ENCODE measurements around the gene TPRN. TPM values are rescaled to one million over a fixed set of nuclear protein-coding genes. Genes with fewer than 3 reads are reported as not detected.

TPRN gene
- total and polyA plus RNA-seq, 2 of the 4 experiments (the other 2 are of a cell fraction), result 1.8 to 5.3 TPM

GRCh38 chr9:137145731-137146526 lies 54.6 kb downstream of the TPRN start:
- Histone ChIP-seq H3K9ac (ENCODE audit: low read depth, low read length) (no peak overlapping the region), H4K8ac (ENCODE audit: low read depth in 2 of 2, low read length in 2 of 2) (no peak overlapping the region), H3K79me1 (ENCODE audit: low read depth in 1 of 2, low read length in 2 of 2) (no peaks in the 10 kb centered on the region), H2AFZ (replicated peaks; ENCODE audit: low read length, poor library complexity) (peak overlapping the region; percentile 14), H3K9me1 (ENCODE audit: insufficient read depth, low read length) (0 out of 2 replicates have a peak, but pooled peaks cover 4% of the 10 kb centered on the region), H3K9me3 (ENCODE audit: control insufficient read depth, insufficient read depth, low read length) (no peaks in the 10 kb centered on the region), H2BK15ac (ENCODE audit: low read depth, low read length) (no peak overlapping the region), H4K20me1 (ENCODE audit: insufficient read depth, low read length) (no peaks in the 10 kb centered on the region), H3K4ac (ENCODE audit: low read depth, low read length) (no peak overlapping the region), H3K4me1 (ENCODE audit: control insufficient read depth, insufficient read depth, low read length) (no peaks in the 10 kb centered on the region), H2AK5ac (ENCODE audit: low read depth, low read length) (no peak overlapping the region), H3K4me3 (ENCODE audit: insufficient read depth, low read depth, low read length) (no peak overlapping the region), H3K23ac (ENCODE audit: low read depth, low read length) (no peak overlapping the region), H3K27ac (ENCODE audit: insufficient read depth, low read length) (no peak overlapping the region), H3K27me3 (ENCODE audit: control insufficient read depth, insufficient read depth, low read length) (peaks cover 32% of the 10 kb centered on the region), H3K4me2 (ENCODE audit: low read depth, low read length) (no peak overlapping the region), H4K5ac (ENCODE audit: low read depth, low read length) (no peak overlapping the region), H2BK120ac (ENCODE audit: low read depth, low read length) (no peak overlapping the region), H2BK20ac (ENCODE audit: low read depth, low read length) (no peak overlapping the region), H4K91ac (ENCODE audit: insufficient read depth, low read depth, low read length) (no peak overlapping the region), H2BK5ac (ENCODE audit: low read depth, low read length, poor library complexity, severe bottlenecking) (no peak overlapping the region), H3K18ac (ENCODE audit: low read depth, low read length) (no peak overlapping the region), H2AK9ac (replicated peaks; ENCODE audit: low read depth, low read length, poor library complexity) (no peak overlapping the region), H3K14ac (replicated peaks; ENCODE audit: low read depth, low read length) (no peak overlapping the region), H3K56ac (ENCODE audit: extremely low read depth, insufficient read depth, low read length) (no peak overlapping the region), H3K36me3 (ENCODE audit: control insufficient read depth, insufficient read depth, low read length) (no peaks in the 10 kb centered on the region)
- in situ Hi-C loops (cut with MboI; ENCODE audit: low sequenced_read_pairs) (no loop called here), dilution Hi-C loops (cut with HindIII; ENCODE audit: low sequenced_read_pairs, unreplicated experiment) (no loop called here), intact Hi-C loops (cut with micrococcal nuclease) (no loop called here)
- TF ChIP-seq CEBPB (IDR thresholded peaks at IDR 0.05; ENCODE audit: low read depth, low read length), result no peak
- no peak for TF ChIP-seq NFE2L2 (IDR thresholded peaks at IDR 0.05; ENCODE audit: low read depth, low read length)
- TF ChIP-seq USF2 (IDR thresholded peaks at IDR 0.05; ENCODE audit: low read depth, low read length), result no peak
- no peak for TF ChIP-seq SMC3 (IDR thresholded peaks at IDR 0.05; ENCODE audit: low read depth, low read length)
- TF ChIP-seq RFX5 (IDR thresholded peaks at IDR 0.05; ENCODE audit: low read depth, low read length), result no peak
- no peak for TF ChIP-seq POLR2A (IDR thresholded peaks at IDR 0.05; ENCODE audit: low read depth, low read length)
- TF ChIP-seq ELK1 (IDR thresholded peaks at IDR 0.05; ENCODE audit: borderline replicate concordance, low read depth, low read length), result no peak
- no peak for TF ChIP-seq MAFK (IDR thresholded peaks at IDR 0.05; ENCODE audit: low read depth, low read length)
- TF ChIP-seq FOS (IDR thresholded peaks at IDR 0.05; ENCODE audit: low read depth, low read length), result no peak
- no peak for TF ChIP-seq MXI1 (IDR thresholded peaks at IDR 0.05; ENCODE audit: borderline replicate concordance, low read depth, low read length)
- no peak for TF ChIP-seq CTCF (conservative IDR thresholded peaks at IDR 0.05; ENCODE audit: low read depth, low read length)
- no peak for TF ChIP-seq BHLHE40 (IDR thresholded peaks at IDR 0.05; ENCODE audit: low read depth, low read length)
- no peak for TF ChIP-seq RCOR1 (IDR thresholded peaks at IDR 0.05; ENCODE audit: insufficient replicate concordance, low read length)
- no peak for TF ChIP-seq MAZ (IDR thresholded peaks at IDR 0.05; ENCODE audit: borderline replicate concordance, low read depth, low read length)
- no peak for TF ChIP-seq CHD1 (IDR thresholded peaks at IDR 0.05; ENCODE audit: low read depth, low read length)
- TF ChIP-seq RAD21 (IDR thresholded peaks at IDR 0.05; ENCODE audit: low read length), result no peak
- DNase-seq (no peak), ATAC-seq (ENCODE audit: low read depth) (no peak)
- no TSS peak for BruUV-seq (replicated peaks)
- POLR2A ChIA-PET (ENCODE audit: unreplicated experiment), result no interaction called here
- CTCF ChIA-PET, result no interaction called here
- WGBS, 2 experiments (ENCODE audit: extremely low coverage in 2 of 2, insufficient read length in 1 of 2), result 63% methylated on average over 20 of the region's 49 CpGs; no CpG with 5 or more reads in 1 of the 2 experiments
